Measurements from ENCODE around the gene IQGAP3. TPM values are rescaled to one million over a fixed set of nuclear protein-coding genes. Genes with fewer than 3 reads are reported as not detected.

Gene IQGAP3
- polyA plus RNA-seq, 1 of the 3 experiments (the other 2 are of a cell fraction) = 15.6 TPM

GRCh38 chr1:156508955-156509234 lies 63.5 kb downstream of the IQGAP3 start:
- no peak overlapping the region for H3K4me2 ChIP-seq
- H3K36me3 ChIP-seq (replicated peaks in 1 of 2; ENCODE audit: control insufficient read depth in 1 of 2, insufficient read depth in 2 of 2, low read length in 1 of 2) = no peaks in the 10 kb centered on the region
- WGBS (ENCODE audit: low lambda C conversion rate) = 85% methylated on average over 2 of the region's 2 CpGs
- no peak overlapping the region for H2AFZ ChIP-seq (ENCODE audit: low read depth)
- CTCF ChIA-PET = interaction anchor here (2.4 kb wide), 1 partner anchor 28 kb away, joined by 10 read pairs; no protein-coding TSS in a partner anchor
- no peak overlapping the region for H3K4me3 ChIP-seq (ENCODE audit: low read depth in 2 of 2, low read length in 1 of 2)
- no peaks in the 10 kb centered on the region for H3K27me3 ChIP-seq (ENCODE audit: insufficient read depth)
- peaks cover 9% of the 10 kb centered on the region for H3F3A ChIP-seq (replicated peaks; ENCODE audit: insufficient read depth)
- POLR2A ChIA-PET = no interaction called here
- no peak for DNase-seq
- no peaks in the 10 kb centered on the region for H4K20me1 ChIP-seq (ENCODE audit: insufficient read depth)
- TF ChIP-seq RFX5 (IDR thresholded peaks at IDR 0.05; ENCODE audit: low read length) = no peak
- no peak for TF ChIP-seq SMC3 (IDR thresholded peaks at IDR 0.05; ENCODE audit: low read depth, low read length)
- TF ChIP-seq MEF2A (IDR thresholded peaks at IDR 0.05; ENCODE audit: borderline replicate concordance, low read depth) = no peak
- no peak for TF ChIP-seq NRF1 (IDR thresholded peaks at IDR 0.05; ENCODE audit: low read depth, low read length)
- no peak for TF ChIP-seq PBX3 (IDR thresholded peaks at IDR 0.05)
- TF ChIP-seq NFIC (IDR thresholded peaks at IDR 0.05; ENCODE audit: borderline replicate concordance) = no peak
- TF ChIP-seq RXRA (IDR thresholded peaks at IDR 0.05; ENCODE audit: borderline replicate concordance, low read depth) = no peak
- no peak for TF ChIP-seq FOSL2 (IDR thresholded peaks at IDR 0.05; ENCODE audit: borderline replicate concordance, low read depth)
- no peak for TF ChIP-seq CTCF (IDR thresholded peaks at IDR 0.05)
- TF ChIP-seq POLR2AphosphoS5 (IDR thresholded peaks at IDR 0.05; ENCODE audit: low read depth, low read length) = no peak
- TF ChIP-seq TAF1 (IDR thresholded peaks at IDR 0.05; ENCODE audit: borderline replicate concordance, low read depth, low read length) = no peak
- no peak for TF ChIP-seq FOXM1 (IDR thresholded peaks at IDR 0.05; ENCODE audit: low read depth)
- TF ChIP-seq SIN3A (IDR thresholded peaks at IDR 0.05; ENCODE audit: borderline replicate concordance, low read depth, low read length) = no peak
- TF ChIP-seq MXI1 (IDR thresholded peaks at IDR 0.05; ENCODE audit: low read depth, low read length) = no peak
- TF ChIP-seq CHD2 (IDR thresholded peaks at IDR 0.05; ENCODE audit: low read length, partially characterized antibody) = no peak
- peaks cover 16 to 21% of the 10 kb centered on the region in 2 experiments for H3K4me1 ChIP-seq (ENCODE audit: control insufficient read depth in 1 of 2, insufficient read depth in 2 of 2, low read depth in 1 of 2, low read length in 1 of 2)
- H3K9me3 ChIP-seq = no peaks in the 10 kb centered on the region
- no peaks in the 10 kb centered on the region for H3K9me2 ChIP-seq
- no peak overlapping the region for H3K27ac ChIP-seq (ENCODE audit: low read depth in 2 of 2, low read length in 1 of 2)
- H3K79me2 ChIP-seq (ENCODE audit: insufficient read depth) = peaks cover 7% of the 10 kb centered on the region; the same call in 1 of the 2 replicates
- no peak overlapping the region for H3K9ac ChIP-seq

- Histone ChIP-seq H3K9me3 (no peaks in the 10 kb centered on the region), H2AFZ (ENCODE audit: low read depth) (no peak overlapping the region), H3K27me3 (ENCODE audit: insufficient read depth) (no peaks in the 10 kb centered on the region), H3K27ac (ENCODE audit: low read depth in 2 of 2, low read length in 1 of 2) (no peak overlapping the region), H3K79me2 (ENCODE audit: insufficient read depth) (peaks cover 7% of the 10 kb centered on the region; the same call in 1 of the 2 replicates), H3K9me2 (no peaks in the 10 kb centered on the region), H3K36me3 (replicated peaks in 1 of 2; ENCODE audit: control insufficient read depth in 1 of 2, insufficient read depth in 2 of 2, low read length in 1 of 2) (no peaks in the 10 kb centered on the region), H3K4me1 (ENCODE audit: control insufficient read depth in 1 of 2, insufficient read depth in 2 of 2, low read depth in 1 of 2, low read length in 1 of 2) (peaks cover 21 to 24% of the 10 kb centered on the region in 2 experiments), H3K9ac (no peak overlapping the region), H3F3A (replicated peaks; ENCODE audit: insufficient read depth) (peaks cover 14% of the 10 kb centered on the region), H3K4me3 (ENCODE audit: low read depth in 2 of 2, low read length in 1 of 2) (no peak overlapping the region), H4K20me1 (ENCODE audit: insufficient read depth) (no peaks in the 10 kb centered on the region), H3K4me2 (no peak overlapping the region)
- CTCF ChIA-PET = interaction anchor here (2.4 kb wide), 1 partner anchor 27 kb away, joined by 10 read pairs; no protein-coding TSS in a partner anchor
- 68% methylated on average over 5 of the region's 7 CpGs for WGBS (ENCODE audit: low lambda C conversion rate)
- no peak for DNase-seq
- POLR2A ChIA-PET = no interaction called here
- TF ChIP-seq MXI1 (IDR thresholded peaks at IDR 0.05; ENCODE audit: low read depth, low read length) = no peak
- TF ChIP-seq ZBTB33 (IDR thresholded peaks at IDR 0.05; ENCODE audit: borderline replicate concordance, low read depth) = no peak
- TF ChIP-seq POLR2AphosphoS5 (IDR thresholded peaks at IDR 0.05; ENCODE audit: low read depth, low read length) = no peak
- no peak for TF ChIP-seq RFX5 (IDR thresholded peaks at IDR 0.05; ENCODE audit: low read length)
- TF ChIP-seq FOXJ3 (CRISPR knock-in tag; IDR thresholded peaks at IDR 0.05) = no peak
- no peak for TF ChIP-seq USF2 (IDR thresholded peaks at IDR 0.05; ENCODE audit: borderline replicate concordance, low read depth, low read length)
- no peak for TF ChIP-seq GATA2 (CRISPR knock-in tag; IDR thresholded peaks at IDR 0.05)
- TF ChIP-seq NFIC (IDR thresholded peaks at IDR 0.05; ENCODE audit: borderline replicate concordance) = no peak
Measured at GRCh38 chr1:156508205-156508954, 64.0 kb downstream of the IQGAP3 start.
